NCI-H1092 (cell line): ENCODE data around the gene PMAIP1.
"Not testable (repeated sequence)": the region's sequence is repeated elsewhere in the genome, so short reads cannot be mapped to it uniquely, and the experiment has no call there.

Experiments used
- DNase-seq: peaks from one replicate; lab custom pipeline; 2025; lab: John Stamatoyannopoulos, UW

Gene PMAIP1

DNA sequence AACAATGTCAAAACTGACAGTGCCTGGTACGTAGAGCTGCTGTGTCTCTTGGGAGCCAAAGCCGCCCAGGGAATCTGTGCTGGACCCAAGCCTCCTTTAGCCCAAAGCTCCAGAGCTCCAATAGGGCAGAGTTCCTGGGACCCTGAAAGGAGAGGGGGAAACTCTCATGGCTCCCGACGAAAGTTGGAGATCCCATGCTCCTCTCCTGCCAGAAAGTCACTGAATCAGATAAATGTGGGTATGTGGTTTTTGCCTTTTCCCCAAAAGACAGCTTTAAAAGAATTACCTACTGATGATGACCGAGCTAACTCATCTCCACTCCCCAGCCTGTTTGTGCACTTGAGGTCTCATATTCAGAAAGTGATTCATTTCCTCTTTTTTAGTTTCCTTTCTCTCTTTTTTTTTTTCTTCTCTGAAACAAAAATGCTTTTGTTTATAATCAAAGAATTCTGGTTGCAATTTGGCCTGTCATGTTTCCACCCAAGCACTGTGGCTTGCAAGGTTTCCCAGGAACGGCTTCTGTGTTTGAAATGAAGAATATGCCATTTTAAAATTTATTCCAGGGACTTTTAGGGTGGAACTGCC, 14.1 kb upstream of the PMAIP1 start:
- no peak for DNase-seq

DNA sequence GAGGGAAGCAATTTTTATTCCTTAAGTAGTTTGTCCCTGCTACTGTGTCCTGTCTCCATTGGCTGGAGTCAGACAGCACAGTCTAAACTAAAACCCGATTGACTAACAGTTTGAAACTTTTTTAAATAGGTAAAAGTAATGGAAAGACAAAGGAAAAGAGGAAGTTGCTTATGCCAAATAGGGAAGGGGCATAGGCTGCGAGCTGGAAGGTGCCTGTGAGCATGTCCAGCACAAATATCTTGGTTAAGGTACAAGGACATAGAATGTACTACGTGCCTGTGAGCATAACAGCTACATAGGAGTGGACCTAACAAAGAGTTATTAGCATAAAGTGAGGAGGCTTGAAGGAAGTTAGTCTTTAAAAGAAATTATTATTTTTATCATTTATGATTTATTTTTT, 13.4 kb upstream of the PMAIP1 start:
- not testable (repeated sequence) for DNase-seq

DNA sequence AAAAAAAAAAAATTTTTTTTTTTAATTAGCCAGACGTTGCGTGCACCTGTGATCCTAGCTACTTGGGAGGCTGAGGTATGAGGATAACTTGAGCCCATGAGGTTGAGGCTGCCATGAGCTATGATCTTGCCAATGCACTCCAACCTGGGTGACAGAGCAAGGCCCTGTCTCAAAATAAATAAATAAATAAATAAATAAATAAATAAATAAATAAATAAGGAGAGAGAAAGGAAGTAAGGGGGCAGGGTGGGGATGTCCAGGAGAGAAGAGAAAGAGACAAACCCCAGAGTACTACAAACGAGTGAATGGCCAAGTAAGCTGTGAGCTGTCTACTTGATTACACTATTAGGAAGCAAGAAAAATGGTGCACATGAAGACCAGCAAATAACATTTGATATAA, 7.7 kb upstream of the PMAIP1 start:
- no peak for DNase-seq

DNA sequence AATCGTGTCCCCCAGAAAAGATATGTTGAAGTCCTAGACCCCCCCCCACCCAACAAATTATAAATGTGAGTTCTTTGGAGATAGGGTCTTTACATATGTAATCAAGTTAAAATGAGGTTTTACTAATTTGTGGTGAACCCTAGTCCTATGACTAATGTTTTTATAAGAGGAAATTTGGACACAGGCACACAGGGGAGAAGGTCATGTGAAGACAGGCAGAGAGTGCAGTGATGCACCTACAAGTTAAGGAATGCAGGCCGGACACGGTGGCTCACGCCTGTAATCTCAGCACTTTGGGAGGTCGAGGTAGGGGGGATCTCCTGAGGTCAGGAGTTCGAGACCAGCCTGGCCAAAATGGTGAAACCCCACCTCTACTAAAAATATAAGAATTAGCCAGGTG, 5.8 kb upstream of the PMAIP1 start:
- no peak for DNase-seq

DNA sequence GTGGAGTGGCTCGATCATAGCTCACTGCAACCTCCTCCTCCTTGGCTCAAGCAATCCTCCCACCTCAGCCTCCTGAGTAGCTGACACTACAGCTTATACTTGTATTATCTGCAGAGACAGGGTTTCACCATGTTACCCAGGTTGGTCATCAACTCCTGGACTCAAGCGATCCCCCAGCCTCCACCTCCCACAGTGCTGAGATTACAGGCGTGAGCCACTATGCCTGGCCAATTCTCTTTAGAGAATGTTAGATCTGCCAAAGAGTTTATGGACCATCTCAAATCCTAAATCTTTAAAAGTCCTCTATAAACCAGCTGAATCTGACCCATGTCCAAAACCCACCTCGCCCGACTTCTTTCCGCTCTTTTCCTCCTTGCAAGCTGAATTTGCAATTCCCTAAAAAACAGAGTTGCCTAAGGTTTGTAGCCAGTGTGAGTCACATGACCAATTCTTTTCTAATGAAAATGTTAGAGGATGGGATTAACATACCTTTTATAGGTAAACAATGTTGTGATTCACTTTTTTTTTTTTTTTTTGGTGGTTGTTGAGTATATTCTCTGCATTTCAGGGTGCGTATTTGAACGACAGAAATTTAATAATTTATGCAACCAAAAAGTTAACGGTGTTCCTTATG, 2.4 kb upstream of the PMAIP1 start:
- DNase-seq: no peak

DNA sequence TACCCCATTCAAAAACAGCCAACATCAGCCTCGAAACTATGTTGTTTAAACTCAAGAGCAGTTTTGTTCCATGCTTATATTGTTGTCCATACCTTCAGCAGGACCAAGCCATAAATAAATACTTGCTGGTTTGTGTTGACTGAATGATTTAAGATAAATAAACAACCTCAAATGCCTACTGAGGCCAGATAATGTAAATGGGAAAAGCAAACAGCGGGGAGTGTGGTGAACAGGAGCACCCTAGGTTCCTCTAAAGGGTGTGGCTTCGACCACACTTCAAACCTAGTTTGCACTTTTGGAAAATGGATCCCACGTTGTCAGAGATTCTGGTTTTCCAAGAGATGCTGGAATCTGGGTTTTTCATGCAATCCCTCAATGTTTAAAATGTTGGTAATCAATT, 1.7 kb upstream of the PMAIP1 start:
- no peak for DNase-seq

DNA sequence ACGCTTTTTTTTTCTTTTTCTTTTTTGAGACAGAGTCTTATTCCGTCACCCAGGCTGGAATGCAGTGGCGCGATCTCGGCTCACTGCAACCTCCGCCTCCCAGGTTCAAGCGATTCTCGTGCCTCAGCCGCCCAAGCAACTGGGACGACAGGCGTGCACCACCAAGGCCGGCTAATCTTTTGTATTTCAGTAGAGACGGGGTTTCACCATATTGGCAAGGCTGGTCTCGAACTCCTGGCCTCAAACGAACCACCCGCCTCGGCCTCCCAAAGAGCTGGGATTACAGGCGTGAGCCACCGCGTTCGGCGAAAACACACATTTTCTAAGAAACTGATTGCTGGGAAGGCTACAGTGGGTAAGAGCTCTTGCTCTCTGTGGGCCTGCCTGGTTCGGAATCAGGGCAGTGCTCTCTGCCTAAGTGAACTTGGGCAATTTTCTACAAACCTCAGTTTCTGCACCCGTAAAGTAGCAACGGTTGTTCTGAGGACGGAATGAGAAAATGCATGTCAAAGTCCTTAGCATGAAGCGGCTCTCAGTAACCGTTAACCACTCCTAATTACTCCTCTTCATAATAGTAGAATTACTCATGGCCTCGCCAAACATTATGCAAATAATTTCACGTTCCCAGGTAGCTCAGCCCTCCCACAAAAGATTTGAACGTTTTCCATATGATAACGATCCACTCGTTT, 1.0 kb upstream of the PMAIP1 start:
- no peak for DNase-seq

DNA sequence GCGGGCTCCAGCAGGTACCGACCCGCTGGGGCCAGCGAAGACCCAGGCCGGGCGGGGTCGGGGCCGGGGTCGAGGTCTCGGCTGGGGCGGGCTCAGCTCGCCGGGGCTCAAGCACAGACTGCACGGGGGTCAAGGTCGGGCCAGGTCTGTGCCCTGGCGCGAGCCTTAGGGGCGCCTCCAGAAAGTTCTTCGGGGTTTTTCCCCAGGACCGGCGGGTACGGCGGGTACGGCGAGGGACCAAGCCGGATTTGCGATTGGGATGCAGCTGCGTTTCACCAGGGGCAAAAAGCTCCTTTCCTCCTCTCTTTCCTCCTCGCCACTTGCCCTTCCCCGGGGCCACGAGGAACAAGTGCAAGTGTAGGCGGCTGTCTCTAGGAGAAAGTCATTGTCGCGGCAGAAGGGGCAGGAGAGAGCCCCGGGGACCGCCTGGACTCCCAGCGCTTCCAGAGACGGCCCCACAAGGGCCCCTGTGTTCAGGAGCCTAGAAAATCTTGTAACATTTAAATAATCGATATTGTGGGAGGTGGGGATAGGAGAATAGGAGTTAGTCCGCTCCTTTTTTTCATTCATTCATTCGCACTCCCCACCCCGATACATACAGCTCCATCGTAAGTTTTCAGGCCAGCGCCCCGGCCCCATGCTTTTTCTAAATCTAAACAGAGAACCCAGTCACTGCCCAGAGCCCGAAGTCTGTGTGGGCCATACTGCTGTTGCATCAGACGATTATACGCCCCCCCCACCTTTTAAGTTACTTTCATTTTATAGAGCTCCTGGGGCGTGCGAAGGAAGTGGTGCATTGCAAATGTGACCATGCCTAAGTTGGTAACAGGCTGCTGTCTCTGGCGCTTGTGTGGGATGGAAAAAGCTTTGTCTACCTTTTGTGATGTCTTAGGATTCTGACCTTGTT, 679 bp downstream of the PMAIP1 start:
- peak; percentile 41 for DNase-seq

DNA sequence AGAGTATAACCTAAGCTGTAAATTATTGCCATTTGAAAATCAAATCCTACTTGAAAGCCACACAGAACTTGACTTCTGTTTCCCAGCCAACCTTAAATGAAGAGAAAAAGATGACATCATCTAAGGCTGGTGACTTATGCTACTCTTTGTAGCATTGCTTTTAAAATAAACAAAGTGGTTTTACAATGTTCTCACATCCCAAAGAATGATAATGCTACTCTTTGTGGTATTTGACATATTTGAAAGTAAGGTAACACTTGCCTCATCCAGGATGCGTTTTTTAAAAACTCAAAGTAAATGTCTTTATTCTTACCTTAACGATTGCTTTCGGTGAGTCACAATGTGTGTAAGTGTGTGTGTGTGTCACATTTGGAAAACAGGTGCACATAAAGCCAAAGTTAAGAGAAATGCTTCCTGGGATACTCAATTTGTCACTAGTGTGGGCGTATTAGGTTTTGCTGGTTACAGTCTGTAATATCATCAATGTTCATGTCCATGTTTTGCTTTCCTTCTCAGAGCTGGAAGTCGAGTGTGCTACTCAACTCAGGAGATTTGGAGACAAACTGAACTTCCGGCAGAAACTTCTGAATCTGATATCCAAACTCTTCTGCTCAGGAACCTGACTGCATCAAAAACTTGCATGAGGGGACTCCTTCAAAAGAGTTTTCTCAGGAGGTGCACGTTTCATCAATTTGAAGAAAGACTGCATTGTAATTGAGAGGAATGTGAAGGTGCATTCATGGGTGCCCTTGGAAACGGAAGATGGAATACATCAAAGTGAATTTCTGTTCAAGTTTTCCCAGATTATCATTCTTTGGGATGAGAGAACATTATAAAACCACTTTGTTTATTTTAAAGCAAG, 2.6 kb downstream of the PMAIP1 start:
- DNase-seq: no peak

DNA sequence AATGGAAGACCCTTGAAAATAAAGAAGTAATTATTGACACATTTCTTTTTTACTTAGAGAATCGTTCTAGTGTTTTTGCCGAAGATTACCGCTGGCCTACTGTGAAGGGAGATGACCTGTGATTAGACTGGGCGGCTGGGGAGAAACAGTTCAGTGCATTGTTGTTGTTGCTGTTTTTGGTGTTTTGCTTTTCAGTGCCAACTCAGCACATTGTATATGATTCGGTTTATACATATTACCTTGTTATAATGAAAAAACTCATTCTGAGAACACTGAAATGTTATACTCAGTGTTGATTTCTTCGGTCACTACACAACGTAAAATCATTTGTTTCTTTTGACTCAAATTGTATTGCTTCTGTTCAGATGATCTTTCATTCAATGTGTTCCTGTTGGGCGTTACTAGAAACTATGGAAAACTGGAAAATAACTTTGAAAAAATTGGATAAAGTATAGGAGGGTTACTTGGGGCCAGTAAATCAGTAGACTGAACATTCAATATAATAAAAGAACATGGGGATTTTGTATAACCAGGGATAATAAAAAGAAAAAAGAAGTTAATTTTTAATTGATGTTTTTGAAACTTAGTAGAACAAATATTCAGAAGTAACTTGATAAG, 3.3 kb downstream of the PMAIP1 start:
- no peak for DNase-seq

DNA sequence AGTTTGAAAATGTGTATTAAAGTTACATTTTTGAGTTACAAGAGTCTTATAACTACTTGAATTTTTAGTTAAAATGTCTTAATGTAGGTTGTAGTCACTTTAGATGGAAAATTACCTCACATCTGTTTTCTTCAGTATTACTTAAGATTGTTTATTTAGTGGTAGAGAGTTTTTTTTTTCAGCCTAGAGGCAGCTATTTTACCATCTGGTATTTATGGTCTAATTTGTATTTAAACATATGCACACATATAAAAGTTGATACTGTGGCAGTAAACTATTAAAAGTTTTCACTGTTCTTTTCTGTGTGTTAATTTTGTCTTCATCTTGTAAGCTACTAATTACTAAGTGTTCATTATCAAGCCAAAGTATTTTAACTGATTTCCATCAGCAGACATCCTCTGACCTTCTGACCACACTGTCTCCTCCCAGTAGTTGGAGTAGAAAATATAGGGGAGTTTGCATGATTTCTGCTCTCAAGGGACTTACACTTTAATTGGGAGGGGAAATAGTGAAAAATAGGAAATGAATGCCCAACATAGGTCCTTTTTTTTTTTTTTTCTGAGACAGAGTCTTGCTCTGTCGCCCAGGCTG, 4.3 kb downstream of the PMAIP1 start:
- no peak for DNase-seq

DNA sequence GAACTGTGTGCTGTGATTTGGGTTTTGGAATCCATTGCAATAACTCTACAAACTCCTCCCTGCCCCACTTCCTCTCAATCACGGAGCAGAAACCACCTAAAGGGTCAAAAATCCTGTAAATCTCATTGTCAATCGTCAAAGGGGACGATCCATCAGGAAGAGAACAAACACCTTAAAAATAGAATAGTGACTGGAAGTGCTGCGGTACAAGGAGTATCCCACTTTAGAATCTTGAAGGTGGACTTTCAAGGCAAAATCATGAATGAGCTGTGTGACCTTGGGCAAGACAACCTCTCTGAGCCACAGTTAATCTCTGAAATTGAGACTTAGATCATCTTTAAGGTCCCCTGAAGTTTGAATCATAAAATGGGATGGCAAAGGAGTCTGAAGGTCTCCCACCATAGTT, 5.9 kb downstream of the PMAIP1 start:
- no peak for DNase-seq

DNA sequence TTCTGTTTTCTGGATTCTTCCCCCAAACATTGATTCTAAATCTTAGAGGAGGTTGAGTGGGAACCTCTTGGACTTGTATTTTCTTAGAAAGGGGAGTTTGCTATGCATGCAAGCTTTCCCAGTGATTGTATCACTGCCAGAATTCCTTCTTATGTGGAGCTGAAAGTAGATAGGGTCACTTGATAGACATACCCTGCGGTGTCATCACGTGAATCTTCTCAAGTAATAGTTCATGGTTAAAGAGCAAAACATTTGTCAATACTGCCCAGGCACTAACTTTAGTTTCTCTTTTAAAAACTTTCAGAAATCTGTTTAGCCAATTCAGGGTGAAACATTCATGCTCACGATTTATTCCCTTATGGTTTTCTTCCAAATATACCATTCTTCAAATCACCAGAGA, 6.4 kb downstream of the PMAIP1 start:
- DNase-seq: no peak

DNA sequence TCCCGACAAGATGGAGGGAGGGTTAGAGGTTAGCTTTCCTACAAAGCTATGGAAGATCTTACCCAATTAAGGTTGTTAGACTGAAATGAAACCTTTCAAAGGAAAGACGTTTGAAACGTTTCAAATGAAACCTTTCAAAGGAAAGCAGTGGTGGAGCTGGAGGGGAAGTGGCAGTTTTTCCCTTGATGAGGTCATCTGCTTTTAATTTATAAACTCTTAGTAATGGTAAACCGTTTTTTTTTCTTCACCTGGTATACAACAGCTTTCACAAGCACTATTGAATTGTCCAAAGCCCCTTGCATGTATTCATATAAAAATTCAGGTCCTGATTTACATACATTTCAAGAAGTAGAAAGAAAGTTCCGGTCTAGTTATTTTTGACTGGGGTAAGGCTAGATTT, 7.4 kb downstream of the PMAIP1 start:
- DNase-seq: no peak

DNA sequence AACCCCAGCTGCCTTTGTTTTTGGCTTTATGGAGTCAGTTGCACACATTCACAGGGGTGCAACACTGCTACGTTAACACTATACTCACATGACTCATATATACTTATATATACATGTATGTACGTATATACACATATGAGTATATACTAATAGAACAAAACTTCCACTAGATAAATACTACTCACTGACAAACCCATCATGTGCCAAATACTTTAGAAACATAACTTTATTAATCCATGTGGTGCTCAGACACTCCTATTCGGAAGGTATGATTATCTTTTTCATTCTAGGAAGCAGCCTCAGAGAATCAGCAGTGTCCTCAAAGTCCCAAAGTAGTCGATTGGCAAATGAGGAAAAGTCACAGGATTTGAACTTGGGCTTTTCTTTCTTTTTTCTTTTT, 7.9 kb downstream of the PMAIP1 start:
- DNase-seq: no peak

DNA sequence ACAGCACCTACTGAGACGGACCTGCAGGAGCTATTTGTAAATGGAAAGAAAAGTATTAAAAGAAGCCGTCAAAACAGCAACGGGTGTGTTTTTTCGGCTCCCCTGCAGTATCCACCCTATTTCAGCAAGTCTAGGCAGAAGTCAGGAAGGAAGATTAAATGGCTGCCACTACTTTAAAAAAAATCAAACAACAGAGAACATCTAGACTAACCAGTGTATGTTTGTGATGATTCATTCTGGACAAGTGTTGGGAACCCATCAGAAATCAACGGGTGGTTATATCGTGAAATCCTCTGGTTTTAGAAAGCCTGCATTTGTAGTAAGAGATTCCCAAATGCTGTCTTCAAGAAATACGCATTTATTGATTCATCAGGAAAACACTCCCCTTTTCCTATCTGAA, 9.0 kb downstream of the PMAIP1 start:
- no peak for DNase-seq

DNA sequence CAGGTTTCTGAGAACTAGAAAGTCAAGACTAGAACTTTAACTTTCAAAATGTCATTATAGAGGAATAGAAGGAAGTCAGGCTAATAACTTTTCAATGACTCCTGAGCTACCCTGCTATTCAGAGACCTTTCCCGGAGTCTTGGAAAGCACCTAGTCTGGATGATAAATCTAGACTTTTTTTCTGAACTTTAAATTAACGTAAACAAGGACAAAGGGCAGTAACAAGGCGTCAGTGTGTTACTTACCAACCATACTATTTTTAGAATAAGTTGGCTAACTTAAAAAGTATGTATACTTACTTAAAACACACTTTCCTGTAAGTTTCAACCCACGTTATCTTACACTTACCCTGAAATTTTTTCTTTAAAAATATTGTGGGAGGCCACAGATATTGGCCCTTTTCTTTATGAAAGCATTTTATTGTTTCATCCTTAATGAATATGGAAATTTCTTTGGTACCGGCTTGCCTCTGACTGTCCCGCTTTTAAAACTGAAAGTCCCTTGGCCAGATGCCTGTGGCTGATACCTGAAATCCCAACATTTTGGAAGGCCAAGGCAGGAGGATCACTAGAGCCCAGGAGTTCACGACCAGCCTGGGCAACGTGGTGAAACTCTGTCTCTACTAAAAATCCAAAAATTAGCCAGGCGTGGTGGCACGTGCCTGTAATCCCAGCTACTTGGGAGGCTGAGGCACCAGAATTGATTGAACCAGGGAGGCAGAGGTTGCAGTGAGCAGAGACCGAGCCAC, 9.7 kb downstream of the PMAIP1 start:
- no peak for DNase-seq

DNA sequence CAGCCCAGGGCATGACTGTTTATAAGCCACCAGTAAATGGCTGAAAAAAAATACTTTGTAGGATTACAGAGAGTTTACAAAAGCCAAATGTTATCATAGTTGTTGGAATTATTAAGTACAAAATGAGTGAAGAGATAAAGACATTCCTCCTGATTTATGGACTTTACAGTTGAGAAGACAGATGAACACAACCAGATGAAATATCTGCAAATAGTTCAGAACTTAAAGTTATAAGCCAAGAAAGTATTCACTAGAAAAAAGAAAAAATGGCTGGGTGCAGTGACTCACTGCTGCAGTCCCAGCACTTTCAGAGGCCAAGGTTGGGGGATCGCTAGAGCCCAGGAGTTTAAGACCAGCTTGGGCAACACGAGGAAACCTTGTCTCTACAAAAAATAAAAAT, 11.2 kb downstream of the PMAIP1 start:
- no peak for DNase-seq

DNA sequence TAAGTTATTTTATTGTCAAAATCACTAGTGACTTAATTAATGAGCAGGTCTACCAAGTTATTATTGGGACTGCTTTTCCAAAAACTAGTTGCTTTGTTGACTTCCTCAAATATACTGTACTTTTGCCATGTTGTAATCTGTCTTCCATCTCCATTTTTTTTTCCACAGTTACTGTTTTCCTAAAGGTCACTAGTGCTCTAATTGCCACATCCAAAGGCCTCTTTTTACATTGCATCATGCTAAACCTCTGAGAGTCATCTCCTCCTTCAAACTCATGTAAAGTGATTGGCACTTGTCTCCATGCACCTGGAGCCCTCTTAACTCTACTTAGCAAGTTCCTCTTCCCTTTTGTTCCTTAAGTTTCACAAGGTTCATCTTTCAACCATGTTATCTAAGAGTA, 11.8 kb downstream of the PMAIP1 start:
- DNase-seq: no peak

DNA sequence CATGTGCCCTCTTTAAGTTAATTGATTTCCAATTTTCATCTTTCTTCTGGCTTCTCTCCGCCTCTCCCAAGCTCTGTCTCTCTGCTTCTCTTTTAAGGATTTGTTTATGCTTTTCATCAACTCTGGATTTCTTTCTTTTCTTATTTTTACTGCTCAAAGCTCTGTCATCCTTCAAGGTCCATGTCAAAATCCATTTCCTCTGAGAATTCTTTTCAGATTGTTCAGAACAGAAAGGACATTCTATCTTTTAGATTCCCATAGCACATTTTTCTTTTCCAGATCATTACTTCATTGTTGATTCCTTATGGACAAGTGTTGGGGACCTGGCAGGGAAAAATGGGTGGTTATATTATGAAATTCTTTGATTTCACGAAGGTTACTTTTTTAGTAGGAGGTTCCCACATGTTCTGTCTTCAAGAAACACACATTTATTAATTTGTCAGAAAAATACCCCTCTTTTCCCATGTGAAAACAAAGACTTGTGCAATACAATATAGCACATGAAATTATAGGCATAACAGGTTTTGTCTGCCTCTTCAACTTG, 12.3 kb downstream of the PMAIP1 start:
- no peak for DNase-seq
